Measurements from ENCODE around the gene ALK.

DNA sequence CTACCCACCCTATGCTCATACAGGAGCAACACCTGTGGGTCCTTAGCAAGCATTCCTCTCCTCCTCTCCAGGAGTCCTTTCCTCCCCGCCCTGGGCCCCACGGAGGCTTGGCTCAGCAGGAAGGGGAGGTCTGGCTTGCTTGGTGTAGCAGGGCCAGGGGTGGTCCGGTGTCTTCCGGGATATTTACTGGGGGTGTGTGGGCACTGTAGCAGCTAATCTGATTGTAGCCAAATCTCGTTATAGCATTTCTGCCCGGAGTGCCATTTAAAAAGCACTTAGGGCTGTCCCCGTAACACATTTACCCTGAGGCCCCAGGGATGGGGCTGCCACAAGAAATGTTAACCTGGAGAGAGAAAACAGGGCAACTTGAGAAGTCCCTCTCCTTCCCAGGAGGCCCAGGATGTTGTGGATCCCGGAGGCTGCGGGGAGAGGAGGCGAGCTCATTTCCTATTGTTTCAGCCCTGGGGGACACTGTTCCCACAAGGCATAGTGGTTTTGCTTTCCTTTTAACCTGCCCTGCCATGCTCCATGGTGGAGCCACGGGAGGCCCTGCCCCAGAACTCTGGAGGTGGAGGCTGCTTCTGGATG is 671.6 kb downstream of the ALK start:
- TF ChIP-seq POLR2A (IDR thresholded peaks at IDR 0.05; ENCODE audit: low read length): no peak
- no peak for TF ChIP-seq GATA1 (IDR thresholded peaks at IDR 0.05; ENCODE audit: low read depth, low read length)
